ENCODE measurements around the gene GRK5. TPM values are rescaled to one million over a fixed set of nuclear protein-coding genes. Genes with fewer than 3 reads are reported as not detected.
A peak's percentile ranks its signal among the peaks of the same experiment; 100 is the strongest.

The GRK5 gene
- total RNA-seq, 6 experiments from 2014 or later: 5.9 to 11.5 (median 7.9) TPM

DNA sequence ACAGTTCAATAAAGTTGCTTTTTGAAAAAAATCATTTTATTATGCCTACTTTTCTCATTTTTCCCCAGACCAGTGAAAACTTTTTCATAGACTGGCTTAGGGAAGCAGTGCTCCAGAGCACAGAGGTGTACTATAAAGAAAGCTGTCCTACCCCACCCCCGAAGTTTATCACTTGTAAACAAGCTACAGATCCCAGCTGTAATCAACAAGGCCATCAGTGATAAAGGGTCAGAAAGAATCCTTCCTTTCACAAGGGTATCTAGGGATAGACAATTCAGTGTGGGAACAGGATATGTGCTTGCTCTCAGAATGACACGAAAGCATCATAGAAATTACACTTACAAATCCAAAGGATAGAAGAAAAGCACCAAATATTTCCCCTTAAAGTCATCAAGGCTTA lies 33.3 kb upstream of the GRK5 start:
- Histone ChIP-seq H3K36me3 (peaks cover 0 to 48% (median 26%) of the 10 kb centered on the region in 4 donors), H3K27me3 (no peaks in the 10 kb centered on the region), H3K4me3 (no peak overlapping the region), H3K27ac (no peak overlapping the region), H3K4me1 (peaks cover 0 to 10% (median 3%) of the 10 kb centered on the region in 4 donors), H3K9me3 (no peaks in the 10 kb centered on the region)
- intact Hi-C loops (cut with DNase I): no loop called here
- no peak for ATAC-seq
- WGBS (ENCODE audit: insufficient coverage, low coverage, low lambda C conversion rate, missing lambda C conversion rate): 59% methylated on average over 2 of the region's 2 CpGs
- TF ChIP-seq, protein P1, sequence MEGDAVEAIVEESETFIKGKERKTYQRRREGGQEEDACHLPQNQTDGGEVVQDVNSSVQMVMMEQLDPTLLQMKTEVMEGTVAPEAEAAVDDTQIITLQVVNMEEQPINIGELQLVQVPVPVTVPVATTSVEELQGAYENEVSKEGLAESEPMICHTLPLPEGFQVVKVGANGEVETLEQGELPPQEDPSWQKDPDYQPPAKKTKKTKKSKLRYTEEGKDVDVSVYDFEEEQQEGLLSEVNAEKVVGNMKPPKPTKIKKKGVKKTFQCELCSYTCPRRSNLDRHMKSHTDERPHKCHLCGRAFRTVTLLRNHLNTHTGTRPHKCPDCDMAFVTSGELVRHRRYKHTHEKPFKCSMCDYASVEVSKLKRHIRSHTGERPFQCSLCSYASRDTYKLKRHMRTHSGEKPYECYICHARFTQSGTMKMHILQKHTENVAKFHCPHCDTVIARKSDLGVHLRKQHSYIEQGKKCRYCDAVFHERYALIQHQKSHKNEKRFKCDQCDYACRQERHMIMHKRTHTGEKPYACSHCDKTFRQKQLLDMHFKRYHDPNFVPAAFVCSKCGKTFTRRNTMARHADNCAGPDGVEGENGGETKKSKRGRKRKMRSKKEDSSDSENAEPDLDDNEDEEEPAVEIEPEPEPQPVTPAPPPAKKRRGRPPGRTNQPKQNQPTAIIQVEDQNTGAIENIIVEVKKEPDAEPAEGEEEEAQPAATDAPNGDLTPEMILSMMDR (IDR thresholded peaks at IDR 0.05): no peak
- no peak for TF ChIP-seq POLR2A (IDR thresholded peaks at IDR 0.05)
- DNase-seq: no peak

DNA sequence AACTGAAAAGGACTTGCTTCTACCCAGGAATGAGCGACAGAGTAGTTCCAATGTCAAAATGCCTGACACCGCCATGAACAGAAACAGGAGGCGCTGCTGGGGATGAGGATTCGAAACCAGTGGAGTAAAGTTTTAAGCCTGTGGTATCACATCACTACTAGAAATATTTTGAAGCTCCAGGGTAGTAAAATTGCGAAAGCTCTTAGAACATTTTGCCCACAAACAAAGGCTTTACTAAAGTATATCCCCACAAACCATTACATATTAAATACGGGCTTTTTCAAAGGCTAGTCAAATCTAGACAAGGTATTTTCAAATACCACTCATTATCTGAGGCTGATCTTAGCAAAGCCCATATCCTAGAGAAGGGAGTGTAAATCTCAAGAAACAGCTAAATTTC lies 31.2 kb upstream of the GRK5 start:
- ATAC-seq (no peak), DNase-seq (no peak)
- WGBS (ENCODE audit: insufficient coverage, low coverage, low lambda C conversion rate, missing lambda C conversion rate): 79% methylated on average over 6 of the region's 6 CpGs
- no peak overlapping the region for H3K4me3 ChIP-seq
- H3K27me3 ChIP-seq: no peaks in the 10 kb centered on the region
- peaks cover 0 to 37% (median 20%) of the 10 kb centered on the region in 4 donors for H3K36me3 ChIP-seq
- no peak overlapping the region for H3K27ac ChIP-seq
- H3K4me1 ChIP-seq: peaks cover 0 to 10% (median 3%) of the 10 kb centered on the region in 4 donors
- no peak for TF ChIP-seq POLR2A (IDR thresholded peaks at IDR 0.05)
- TF ChIP-seq, protein P1 (IDR thresholded peaks at IDR 0.05): no peak
- intact Hi-C loops (cut with DNase I): no loop called here
- no peaks in the 10 kb centered on the region for H3K9me3 ChIP-seq

DNA sequence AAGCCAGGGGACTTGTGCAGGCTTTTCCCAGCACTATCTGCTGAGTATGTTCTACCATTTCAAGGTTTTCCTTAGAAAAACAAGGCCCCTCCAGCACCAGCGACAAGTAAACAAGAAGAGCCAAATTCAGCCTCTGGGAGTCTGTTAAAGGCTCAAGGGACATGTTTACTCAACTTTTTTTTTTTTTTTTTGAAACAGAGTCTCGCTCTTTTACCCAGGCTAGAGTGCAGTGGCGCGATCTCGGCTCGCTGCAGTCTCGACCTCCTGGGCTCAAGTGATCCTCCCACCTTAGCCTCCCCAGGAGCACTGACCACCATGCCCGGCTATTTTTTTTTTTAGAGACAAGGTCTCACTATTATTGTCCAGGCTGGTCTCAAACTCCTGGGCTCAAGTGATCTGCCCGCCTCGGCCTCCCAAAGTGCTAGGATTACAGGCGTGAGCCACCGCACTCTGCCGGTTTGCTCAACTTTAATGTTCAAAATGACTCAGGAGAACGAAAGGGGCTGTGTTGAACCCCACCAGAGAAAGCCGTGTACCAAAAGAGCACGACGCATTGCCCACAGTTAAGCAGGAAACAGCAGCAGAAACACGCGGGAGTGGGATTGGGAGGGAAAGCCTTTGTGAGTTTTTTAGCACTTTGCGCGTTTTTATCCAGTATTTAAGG lies 29.5 kb upstream of the GRK5 start:
- TF ChIP-seq, protein P1 (IDR thresholded peaks at IDR 0.05): no peak
- TF ChIP-seq POLR2A (IDR thresholded peaks at IDR 0.05): no peak
- Histone ChIP-seq H3K9me3 (no peaks in the 10 kb centered on the region), H3K36me3 (peaks cover 0 to 20% (median 9%) of the 10 kb centered on the region in 4 donors), H3K4me1 (peaks cover 0 to 10% (median 3%) of the 10 kb centered on the region in 4 donors), H3K27ac (peak overlapping the region; percentile 89 to 93 (median 92)), H3K4me3 (peak overlapping the region; percentile 84 to 94 (median 94)), H3K27me3 (no peaks in the 10 kb centered on the region)
- WGBS (ENCODE audit: insufficient coverage, low coverage, low lambda C conversion rate, missing lambda C conversion rate): 2% methylated on average over 20 of the region's 21 CpGs
- DNase-seq (no peak), ATAC-seq (peak; percentile 24 to 52 (median 36))
- intact Hi-C loops (cut with DNase I): no loop called here

DNA sequence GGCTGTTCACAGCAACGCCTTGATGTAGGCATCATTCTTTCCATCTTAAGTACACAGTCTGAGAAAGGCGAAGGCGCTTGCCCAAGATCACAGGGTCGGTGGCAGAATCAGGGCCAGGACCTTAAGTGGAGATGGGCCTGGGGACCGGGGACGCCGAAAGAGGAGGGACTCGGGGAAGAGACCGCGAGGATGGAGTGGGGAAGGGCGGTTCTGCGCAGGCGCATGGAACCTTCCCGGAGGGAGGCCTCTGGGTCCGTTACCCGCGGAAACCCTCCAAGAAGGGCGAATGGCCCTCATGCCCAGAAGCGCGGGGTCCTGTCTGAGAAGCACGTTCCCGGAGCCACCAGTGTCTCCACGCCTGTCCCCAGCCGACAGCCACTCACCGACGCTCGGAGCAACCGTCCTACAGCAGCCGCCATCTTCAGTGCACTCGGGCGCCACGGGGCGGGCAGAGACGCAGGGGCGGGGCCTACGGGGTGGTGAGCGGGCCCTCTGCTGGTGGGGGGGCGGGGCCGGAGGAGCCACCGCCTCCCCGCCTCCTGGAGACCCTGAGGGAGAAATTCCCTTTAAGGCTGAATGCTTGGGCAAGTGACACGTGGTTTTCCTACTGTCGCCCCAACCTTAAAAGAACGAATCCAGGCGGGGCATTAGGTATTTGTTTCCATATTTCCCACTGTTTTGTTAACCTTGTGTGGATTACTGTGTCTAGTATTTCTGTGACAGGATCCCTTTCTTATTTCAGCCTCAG lies 28.8 kb upstream of the GRK5 start, which contains the start of gene PRDX3:
Gene PRDX3 (minus strand): TSS at position 441 of the 748 bp plus-strand sequence. CDS start 22 bp downstream, at position 419.
- ATAC-seq (peak; percentile 99 to 100 (median 99)), DNase-seq (peak; percentile 93 to 95 (median 95))
- Histone ChIP-seq H3K4me3 (peak within 1 kb of the TSS; percentile 84 to 94 (median 94)), H3K27me3 (no peaks in the 10 kb centered on the region), H3K27ac (peak within 1 kb of the TSS; percentile 89 to 93 (median 92)), H3K9me3 (no peaks in the 10 kb centered on the region), H3K36me3 (peaks cover 0 to 13% (median 6%) of the 10 kb centered on the region in 4 donors), H3K4me1 (peaks cover 0 to 10% (median 3%) of the 10 kb centered on the region in 4 donors)
- peak; percentile 63 for TF ChIP-seq POLR2A (IDR thresholded peaks at IDR 0.05)
- TF ChIP-seq, protein P1 (IDR thresholded peaks at IDR 0.05): peak; percentile 6 to 37 (median 22)
- 0% methylated on average over 17 of the region's 45 CpGs for WGBS (ENCODE audit: insufficient coverage, low coverage, low lambda C conversion rate, missing lambda C conversion rate)
- intact Hi-C loops (cut with DNase I): no loop called here

Data from right lobe of liver (tissue), 6 donors.